Right hindlimb (tissue), 1 donor: Measurements from ENCODE around the gene NGEF.

Source experiments
- DNase-seq: peaks from one replicate; pipeline ENCODE4 v3.0.0-alpha.2; 2018

NGEF gene

DNA sequence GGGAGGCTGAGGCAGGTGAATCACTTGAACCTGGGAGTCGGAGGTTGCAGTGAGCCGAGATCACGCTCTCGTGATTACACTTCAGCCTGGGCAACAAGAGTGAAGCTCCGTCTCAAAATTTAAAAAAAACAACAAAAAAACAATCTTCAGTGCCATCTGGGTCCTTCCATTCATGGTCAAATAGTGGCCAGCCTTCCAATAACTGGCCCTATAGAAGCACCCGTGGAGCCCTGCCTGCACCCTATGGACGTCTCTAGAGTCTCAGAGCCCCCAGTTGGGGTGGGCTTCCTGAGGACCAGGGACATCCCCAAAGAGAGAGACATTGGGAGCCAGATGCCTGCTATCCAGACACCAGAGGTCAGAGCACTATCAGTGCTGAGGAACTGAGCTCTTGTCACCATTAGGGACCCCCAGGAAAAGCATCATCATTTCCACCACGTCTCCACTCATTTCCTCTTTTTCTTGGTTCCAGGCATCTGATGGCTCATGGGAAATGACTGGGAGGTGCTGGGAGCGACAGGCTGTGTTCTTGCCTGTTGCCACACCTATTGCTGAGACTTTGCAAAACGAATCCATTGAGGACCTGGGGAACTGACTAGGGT lies 28.8 kb upstream of the NGEF start:
- DNase-seq = no peak

DNA sequence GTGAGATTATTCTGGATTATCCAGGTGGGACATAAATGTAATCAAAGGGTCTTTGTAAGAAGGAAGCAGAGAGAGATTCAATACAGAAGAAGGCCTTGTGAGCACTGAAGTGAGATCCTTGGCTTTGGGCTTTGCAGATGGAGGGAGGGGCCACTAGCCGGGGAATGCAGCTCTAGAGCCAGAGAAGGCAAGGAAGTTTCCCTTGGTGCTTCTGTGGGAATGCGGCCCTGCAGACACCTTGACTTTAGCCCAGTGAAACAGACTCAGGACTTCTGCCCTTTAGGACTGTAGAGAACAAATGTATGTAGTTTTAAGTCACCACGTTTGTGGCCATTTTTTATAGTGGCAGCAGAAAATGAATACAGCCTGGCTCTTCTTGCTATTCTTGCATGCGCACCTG lies 27.5 kb upstream of the NGEF start:
- DNase-seq = no peak

DNA sequence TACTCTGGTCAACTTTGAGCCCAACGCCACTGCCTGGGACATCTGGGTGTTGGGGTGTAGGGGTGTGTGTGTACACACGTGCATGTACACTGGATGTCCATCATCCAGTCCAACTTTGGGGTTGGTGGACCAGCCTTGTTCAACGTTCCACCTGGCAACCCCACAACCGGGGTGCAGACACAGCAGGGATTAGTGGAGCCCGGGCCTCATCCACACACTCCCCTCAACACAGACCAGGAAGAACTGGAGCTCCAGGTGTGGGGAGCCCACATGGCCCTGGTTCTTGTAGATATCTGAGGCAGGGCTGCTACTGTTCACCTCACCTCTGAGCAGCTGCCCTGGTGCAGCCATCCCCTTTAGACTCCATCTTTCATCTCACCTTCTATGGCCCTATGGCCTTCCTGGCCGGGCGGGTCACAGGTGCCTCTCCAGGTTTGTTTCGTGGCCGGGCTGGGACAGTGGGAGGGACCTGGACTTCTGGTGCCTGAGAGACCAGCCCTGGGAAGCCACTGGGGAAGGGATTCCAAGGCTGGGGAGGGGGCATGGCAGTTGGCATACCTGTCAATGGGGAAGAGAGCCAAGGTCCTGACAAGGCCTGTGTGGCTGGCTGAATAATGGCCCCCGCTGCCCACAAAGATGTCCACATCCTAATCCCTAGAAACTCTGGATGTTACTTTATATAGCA lies 26.9 kb upstream of the NGEF start:
- DNase-seq = no peak

DNA sequence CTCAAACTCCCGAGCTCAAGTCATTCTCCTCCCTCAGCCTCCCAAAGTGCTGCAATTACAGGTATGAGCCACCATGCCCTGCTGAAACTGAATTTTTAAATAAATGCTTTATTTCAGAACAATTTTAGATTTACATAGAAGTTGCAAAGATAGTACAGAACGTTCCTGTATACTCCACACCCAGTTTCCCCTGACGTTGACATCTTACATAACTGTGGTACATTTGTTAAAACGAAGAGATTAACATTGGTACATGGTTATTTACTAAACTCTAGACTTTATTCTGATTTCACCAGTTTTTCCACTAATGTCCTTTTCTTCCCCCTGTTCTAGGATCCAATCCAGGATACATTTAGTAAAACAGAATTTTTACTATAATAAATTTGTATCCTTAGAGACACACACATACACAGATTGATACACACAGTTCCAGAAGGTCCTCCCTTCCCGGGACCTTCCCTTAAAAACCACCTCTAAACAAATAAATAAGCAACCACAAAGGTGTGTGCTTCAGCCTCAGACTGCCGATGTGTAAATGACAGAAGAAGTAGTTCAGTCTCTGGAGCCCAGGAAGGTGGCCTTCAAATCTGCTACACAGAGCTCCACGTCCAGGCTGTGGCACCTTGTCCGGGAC lies 26.3 kb upstream of the NGEF start:
- no peak for DNase-seq

DNA sequence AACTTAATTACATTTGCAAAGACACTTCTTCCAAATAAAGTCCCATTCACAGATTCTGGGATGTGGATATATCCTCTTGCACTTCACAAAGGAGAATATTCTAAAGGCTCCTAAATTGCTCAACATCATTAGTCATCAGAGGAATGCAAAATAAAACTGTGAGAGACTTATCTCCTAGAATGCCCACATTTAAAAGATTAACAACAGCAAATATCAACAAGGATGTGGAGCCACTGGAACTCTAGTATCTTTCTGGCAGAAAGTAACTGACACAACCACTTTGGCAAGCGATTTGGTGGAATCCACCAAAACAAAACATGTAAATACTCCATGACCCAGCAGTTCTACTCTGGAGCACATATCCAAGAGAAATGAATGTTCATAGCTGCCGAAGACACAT lies 24.0 kb upstream of the NGEF start:
- DNase-seq = no peak

DNA sequence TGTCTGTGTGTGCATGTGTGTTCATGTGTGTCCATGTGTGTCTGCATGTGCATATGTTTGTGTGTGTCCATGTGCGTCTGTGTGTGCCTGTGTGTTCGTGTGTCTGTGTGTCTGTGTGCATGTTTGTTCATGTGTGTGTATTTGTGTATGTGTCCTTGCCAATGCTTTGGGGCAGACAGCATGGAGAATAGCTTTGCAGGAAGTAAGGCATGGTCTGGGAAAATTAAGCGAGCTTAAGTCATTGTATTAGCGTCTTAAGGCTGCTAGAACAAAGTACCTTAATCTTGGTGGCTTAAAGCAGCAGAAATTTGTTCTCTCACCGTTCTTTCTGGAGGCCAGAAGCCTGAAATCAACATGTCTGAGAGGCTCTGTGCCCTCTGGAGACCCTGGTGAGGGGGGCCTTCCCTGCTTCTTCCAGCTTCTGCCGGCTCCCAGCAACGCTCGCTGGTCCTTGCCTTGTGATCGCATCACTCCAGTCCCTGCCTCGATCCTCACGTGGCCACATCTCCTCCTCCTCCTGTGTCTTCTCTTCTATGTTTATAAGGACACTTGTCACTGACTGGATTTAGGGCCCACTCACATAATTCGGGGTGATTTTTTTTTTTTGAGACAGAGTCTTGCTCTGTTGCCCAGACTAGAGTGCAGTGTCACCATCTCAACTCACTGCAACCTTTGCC lies 23.2 kb upstream of the NGEF start:
- DNase-seq = no peak

DNA sequence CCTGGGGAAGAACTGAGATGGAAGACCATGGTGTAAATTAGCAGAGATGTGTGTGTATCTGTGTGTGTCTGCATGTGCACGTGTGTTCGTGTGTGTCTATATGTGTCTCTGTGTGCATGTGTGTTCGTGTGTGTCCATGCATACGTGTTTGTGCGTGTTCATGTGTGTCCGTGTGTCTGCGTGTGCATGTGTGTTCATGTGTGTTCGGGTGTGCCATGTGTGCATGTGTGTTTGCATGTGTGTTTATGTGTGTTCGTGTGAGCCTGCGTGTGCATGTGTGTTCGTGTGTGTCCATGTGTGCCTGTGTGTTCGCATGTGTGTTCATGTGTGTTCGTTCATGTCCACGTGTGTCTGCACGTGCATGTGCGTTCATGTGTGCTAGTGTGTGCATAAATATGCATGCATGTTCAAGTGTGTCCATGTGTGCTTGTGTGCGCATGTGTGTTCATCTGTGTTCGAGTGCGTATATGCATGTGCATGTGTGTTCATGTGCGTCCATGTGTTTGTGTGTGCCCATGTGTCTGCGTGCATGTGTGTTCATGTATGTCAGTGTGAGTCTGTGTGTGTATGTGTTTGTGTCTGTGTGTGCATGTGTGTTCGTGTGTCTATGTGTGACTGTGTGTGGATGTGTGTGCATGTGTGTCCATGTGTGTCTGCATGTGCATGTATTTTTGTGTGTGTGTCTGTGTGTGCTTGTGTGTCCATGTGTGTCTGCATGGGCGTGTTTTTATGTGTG lies 22.5 kb upstream of the NGEF start:
- DNase-seq = no peak

DNA sequence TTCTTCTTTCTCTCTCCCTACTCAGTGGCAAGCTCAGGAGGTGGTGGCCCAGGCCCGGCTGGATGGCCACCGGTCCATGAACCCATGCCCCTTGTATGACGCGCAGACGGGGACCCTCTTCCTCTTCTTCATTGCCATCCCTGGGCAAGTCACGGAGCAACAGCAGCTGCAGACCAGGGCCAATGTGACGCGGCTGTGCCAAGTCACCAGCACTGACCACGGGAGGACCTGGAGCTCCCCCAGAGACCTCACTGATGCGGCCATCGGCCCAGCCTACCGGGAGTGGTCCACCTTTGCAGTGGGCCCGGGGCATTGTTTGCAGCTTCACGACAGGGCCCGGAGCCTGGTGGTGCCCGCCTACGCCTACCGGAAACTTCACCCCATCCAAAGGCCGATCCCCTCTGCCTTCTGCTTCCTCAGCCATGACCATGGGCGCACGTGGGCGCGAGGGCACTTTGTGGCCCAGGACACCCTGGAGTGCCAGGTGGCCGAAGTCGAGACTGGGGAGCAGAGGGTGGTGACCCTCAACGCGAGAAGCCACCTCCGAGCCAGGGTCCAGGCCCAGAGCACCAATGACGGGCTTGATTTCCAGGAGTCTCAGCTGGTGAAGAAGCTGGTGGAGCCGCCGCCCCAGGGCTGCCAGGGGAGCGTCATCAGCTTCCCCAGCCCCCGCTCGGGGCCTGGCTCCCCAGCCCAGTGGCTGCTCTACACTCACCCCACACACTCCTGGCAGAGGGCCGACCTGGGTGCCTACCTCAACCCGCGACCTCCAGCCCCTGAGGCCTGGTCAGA lies 21.2 kb upstream of the NGEF start:
- DNase-seq = no peak

DNA sequence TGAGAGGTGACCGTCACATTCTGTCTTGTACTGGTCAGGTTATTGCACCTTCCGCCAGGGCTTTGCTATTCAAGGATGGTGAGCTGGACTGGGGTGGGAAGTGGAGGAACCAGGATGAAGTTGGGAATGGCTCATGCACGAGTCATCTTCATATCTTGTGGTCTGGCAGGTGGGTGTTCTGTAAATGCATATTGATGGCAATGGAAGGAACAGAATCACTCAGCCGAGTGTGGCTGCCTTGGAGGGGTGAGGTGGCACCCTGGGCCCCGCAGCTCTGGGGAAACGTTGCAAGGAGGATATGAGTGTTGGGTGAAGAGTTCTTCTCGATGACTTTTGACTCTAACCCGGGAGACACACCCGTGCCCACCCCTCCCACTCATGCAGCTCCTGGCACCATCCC lies 20.6 kb upstream of the NGEF start:
- no peak for DNase-seq

DNA sequence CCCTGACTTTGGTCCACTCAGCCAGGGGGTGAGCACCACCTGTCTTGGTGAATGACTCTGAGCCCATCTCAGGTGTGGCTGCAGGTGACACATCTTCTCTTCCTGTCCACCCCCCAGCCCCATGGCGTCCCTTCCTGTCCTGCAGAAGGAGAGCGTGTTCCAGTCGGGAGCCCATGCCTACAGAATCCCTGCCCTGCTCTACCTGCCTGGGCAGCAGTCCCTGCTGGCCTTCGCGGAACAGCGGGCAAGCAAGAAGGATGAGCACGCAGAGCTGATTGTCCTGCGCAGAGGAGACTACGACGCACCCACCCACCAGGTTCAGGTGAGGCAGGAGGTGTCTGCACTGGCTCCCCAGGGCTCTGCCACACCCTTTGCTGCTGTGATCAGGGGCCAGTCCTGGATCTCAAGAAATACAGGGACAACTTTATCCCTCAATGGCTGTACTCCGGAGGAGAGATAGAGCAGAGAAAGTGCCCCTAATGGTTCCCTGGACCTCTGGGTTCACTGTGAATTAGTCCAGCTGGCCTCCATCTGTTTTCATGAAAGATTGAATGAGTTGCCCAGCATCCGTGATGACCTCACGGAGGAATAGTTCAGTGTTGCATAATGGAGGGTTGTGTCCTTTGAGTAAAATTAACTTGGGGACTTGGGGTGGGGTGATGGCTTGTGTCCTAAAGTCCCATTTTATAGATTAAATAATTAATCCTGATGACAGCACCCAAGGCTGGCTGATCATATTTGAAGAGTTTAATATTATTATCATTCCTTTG lies 19.7 kb upstream of the NGEF start, which contains the start of gene NEU2:
NEU2 (plus strand) TSS at position 122 of the 770 bp plus-strand sequence; CDS start at position 122, 0 bp downstream.
- DNase-seq = no peak

DNA sequence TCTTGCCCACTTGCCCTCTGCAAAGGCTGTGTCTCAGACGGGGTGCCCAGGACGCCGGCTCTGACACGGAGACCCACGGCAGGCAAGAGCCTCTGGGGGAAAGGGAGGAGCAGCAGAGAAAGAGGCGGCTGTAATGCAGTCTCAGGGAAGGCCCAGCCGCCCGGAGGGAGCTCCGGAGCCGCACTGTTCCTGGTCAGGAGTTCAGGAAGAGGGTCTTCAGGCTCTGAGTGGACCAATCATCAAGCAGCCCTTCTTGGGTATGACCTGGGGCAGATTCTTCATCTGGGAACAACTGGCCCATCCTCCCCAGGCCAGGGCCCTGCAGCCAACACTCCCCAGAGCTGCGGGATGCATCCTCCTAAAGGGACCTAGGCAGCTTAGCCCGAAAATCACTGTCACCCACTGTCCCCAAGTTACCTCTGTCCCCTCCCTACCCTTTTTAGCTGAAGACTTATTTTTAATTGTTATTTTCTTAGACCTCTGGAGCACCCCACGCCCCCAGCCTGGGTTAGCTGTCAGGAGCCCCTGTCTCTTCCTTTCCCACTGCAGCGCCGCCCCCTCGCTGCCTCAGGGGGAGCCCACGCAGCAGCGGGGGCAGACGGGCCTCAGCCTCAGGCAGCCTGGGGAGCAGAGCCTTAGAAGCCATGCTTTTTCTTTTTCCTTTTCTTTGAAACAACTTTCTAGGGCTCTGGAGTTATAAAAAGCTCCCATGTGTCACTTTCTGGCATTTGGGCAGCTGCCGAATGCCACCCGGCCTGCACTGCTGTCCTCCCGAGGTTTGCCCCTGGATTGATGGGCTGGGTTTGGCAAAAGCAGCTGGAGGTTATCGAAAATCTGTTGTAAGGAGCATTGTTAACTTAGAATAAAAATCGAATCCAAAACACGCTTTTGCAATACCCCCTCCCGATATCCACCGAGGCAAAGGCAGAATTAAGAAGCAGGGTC lies 18.8 kb upstream of the NGEF start:
- no peak for DNase-seq

DNA sequence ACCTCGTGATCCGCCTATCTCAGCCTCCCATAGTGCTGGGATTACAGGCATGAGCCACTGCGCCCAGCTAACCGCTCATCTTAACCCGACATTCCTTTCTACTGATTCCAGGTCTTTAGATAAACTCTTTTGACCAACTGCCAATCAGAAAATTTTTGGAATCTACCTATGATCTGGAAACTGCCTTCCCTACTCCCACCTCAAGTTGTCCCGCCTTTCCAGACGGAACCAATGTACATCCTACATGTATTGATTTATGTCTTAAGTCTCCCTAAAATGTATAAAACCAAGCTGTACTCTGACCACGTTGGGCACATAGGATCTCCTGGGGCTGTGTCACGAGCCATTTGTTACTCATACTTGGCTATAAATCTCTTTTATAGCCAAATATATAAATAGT lies 16.3 kb upstream of the NGEF start:
- DNase-seq = no peak

DNA sequence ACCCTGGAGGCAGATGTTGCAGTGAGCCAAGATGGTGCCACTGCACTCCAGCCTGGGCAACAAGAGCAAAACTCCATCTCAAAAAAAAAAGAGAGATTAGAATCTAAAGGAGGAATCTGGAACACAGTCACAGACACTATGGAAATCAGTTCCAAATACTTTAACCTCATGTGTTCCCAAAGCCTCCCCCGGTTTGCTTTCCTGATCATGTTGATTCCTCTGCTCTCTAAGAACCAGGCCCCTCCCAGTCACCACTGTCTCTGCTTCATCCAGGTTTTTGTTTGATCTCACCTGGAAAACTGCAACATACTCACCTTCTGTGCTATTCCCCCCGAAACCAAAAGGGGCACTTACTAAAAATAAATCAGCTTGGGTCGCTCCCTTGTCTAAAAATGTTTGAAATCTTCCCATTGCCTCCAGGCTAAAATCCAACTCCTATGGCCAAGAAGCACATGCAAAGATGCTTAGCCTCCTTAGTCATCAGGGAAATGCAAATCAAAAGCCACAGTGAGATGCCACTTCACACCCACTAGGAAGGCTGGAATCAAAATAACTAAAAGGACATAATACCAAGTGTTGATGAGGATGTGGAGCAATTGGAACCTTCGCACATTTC lies 13.2 kb upstream of the NGEF start:
- DNase-seq = no peak

DNA sequence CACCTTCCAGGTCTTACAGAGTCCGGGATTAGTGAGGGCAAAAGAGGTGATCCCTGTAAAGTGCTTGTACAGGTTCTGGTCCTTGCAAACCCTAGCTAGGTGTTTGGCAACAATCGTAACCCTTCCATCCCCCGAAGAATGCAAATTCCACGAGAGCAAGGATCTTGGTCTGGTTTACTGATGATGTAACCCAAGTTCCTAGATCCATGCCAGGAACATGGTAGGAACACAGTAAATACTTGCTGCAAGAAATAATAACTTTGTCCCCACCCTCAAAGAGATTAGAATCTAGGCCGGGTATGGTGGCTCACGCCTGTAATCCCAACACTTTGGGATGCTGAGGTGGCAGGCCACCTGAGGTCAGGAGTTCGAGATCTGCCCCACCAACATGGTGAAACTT lies 12.7 kb upstream of the NGEF start:
- DNase-seq = no peak

DNA sequence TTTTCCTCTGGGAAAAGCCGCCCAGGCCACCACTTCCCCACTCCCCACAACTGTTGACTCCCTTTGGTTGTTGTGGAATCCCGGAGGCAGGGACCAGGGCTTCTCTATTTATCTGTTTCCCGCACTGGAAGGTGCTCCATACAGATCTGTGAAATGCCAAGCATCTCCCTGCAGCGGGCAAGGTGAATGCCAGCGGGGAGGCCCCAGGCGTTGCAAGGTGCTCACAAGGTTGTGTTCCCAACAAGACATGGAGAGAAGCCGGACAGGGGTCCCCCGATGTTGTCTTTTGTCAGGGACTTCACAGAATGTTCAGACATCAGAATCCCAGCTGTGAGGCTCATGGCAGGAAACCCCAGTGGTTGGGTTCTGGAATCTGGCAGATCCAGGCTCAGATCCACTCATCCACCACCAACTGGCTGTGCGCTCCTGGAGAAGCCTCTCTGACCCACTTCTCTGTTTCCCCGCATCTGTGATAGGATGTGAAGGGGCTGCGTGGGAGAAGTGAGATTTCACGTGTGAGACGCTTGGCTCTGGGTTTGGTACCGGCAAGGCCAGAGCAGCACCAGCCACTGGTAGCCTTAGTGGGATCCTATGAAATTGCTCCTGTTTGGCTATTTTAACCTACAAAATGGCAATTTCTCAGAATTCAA lies 10.8 kb upstream of the NGEF start:
- no peak for DNase-seq

DNA sequence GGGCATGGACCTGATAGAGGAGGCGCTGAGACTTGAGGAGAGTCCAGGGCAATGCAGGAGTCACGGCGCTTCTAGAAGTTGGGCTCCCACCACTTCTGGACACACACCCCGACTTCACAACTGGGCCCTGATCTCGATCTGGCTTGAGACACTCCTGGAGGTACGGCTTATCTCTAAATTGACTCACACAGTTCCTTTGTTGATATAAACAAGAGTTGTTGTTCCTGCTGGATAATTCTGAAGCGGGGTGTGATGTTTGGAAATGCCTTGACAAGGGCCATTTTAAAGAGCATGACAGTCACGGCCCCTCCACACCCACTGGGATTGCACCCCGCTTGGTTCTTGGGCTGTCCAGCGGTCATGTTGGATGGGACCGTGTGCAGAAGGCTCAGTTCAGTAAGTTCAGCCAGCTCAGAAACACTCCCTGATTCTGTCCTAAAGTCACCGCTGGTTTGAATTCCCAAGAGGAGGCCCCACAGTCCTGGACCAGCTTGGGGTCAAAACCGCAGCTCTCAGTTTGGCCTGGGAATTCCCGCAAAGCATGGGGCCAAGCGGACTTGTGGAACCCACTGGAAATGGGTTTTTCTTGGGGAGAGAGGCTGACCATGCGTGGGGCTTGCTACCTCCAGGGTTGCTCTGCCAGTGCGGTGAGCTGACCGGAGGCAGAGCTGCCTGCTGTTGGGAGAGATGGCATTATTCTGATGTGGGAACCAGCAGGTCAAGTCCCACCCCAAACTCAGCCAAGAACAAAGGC lies 10.1 kb upstream of the NGEF start:
- DNase-seq = no peak

DNA sequence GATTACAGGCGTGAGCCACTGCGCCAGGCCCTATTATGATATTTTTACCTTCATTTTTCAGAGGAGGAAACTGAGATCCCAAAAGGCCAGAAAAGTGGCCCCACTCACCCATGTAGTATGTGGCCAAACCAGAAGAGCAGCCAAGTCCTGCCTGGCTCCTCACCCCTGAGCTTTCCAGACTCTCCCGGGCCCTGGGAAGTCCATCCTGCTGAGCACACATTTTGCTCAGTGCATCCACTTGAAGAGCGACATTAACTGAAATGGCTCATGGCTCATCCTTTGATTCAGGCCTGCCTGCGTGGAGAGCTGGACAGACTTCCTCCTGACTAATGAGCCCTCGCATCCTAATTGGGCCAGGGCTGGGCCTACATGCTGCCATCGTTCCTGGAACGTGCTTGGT lies 9.5 kb upstream of the NGEF start:
- no peak for DNase-seq

DNA sequence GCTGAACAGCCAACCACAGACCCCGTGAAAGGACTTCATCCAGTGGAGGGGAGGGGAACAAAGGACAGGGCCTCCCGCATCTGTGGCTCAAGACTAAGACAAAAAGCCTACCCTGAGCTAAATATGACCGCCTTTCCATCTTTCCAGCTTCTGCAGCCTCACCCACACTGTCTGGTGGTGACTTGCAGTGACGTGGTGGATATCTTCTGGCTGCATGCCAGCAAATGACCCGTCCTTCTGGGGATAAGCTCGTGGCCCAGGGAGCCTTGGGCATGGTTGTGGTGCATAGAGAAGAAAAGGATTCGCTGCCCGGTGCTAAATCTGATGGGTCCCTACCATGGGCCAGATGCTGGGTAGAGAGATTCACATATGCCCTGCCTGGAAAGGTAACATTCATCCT lies 8.7 kb upstream of the NGEF start:
- DNase-seq = no peak

DNA sequence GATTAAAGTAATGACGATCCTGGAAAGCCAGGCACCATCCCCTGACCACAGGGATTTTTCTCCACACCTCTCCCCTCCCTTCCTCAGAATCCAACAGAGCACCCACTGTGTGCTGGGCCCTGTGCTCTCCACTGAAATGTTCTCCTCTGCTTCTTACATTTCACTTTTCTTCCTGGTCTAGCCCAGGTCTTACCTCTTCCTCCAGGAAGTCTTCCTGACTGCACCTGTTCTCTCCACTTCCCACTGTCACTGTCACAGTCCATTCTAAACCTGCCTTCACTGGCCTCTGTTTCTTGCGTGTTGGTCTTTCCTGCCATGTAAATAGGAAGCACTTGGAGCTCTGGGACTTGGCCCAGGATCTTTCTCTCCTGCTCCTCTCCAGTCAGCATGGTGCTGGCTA lies 7.4 kb upstream of the NGEF start:
- DNase-seq = no peak
